Neuronal stem cell (in vitro differentiated cells): Measurements from ENCODE around the gene HPCA.

Experiments
- DNase-seq: peaks from one replicate; pipeline ENCODE4 v3.0.0-alpha.2; 2013; ENCODE audit warnings: low spot score
- H2AFZ ChIP-seq: one replicate; pipeline ENCODE4 v1.6.1; 2013; ENCODE audit warnings: mild to moderate bottlenecking, low read length, inconsistent platforms
- H2AK5ac ChIP-seq: 2 replicates; pipeline ENCODE4 v1.6.1; 2013; ENCODE audit warnings: low read depth, mild to moderate bottlenecking, inconsistent platforms, low read length, moderate library complexity, mixed read lengths
- H2BK120ac ChIP-seq: 2 replicates; pipeline ENCODE4 v1.6.1; 2013; ENCODE audit warnings: low read depth, mild to moderate bottlenecking, inconsistent platforms, low read length, moderate library complexity, mixed read lengths
- H2BK12ac ChIP-seq: one replicate; pipeline ENCODE4 v1.6.1; 2013; ENCODE audit warnings: low read length, inconsistent platforms
- H2BK15ac ChIP-seq: 2 replicates; pipeline ENCODE4 v1.6.1; 2013; ENCODE audit warnings: mild to moderate bottlenecking, low read length, inconsistent platforms, mixed read lengths
- H2BK5ac ChIP-seq: one replicate; pipeline ENCODE4 v1.6.1; 2013; ENCODE audit warnings: inconsistent platforms, mild to moderate bottlenecking, low read length, moderate library complexity
- H3K14ac ChIP-seq: one replicate; pipeline ENCODE4 v1.6.1; 2013; ENCODE audit warnings: low read length, inconsistent platforms
- H3K18ac ChIP-seq: 2 replicates; pipeline ENCODE4 v1.6.1; 2013; ENCODE audit warnings: low read length, inconsistent platforms
- H3K23ac ChIP-seq: 2 replicates; pipeline ENCODE4 v1.6.1; 2013; ENCODE audit warnings: low read depth, mild to moderate bottlenecking, mixed read lengths, low read length, inconsistent platforms; ENCODE audit not compliant: poor library complexity
- H3K27ac ChIP-seq: replicated peaks from 3 replicates; pipeline ENCODE4 v1.5.1; 2013; ENCODE audit warnings: low read length, inconsistent platforms
- H3K27me3 ChIP-seq, 3 experiments: 2 replicates each; pipeline ENCODE4 v1.6.1; 2013; ENCODE audit warnings: low read length in 3 of 3, mild to moderate bottlenecking in 2 of 3, inconsistent platforms in 1 of 3, low read depth in 1 of 3, mixed read lengths in 1 of 3, moderate library complexity in 1 of 3; ENCODE audit not compliant: control insufficient read depth in 3 of 3, insufficient read depth in 3 of 3
- H3K36me3 ChIP-seq, 2 donors: replicated peaks in 1 of 2; 2 replicates each; pipeline ENCODE4 v1.6.1; 2013; ENCODE audit warnings: low read length in 2 of 2; ENCODE audit not compliant: control insufficient read depth in 2 of 2, insufficient read depth in 2 of 2
- H3K4ac ChIP-seq: 2 replicates; pipeline ENCODE4 v1.6.1; 2013; ENCODE audit warnings: inconsistent platforms, mild to moderate bottlenecking, low read length, moderate library complexity
- H3K4me1 ChIP-seq, 2 donors: 1 replicate in 1 of 2; 2 replicates in 1 of 2; pipeline ENCODE4 v1.6.1; 2013; ENCODE audit warnings: low read length in 2 of 2, low read depth in 1 of 2; ENCODE audit not compliant: control insufficient read depth in 2 of 2, insufficient read depth in 1 of 2
- H3K4me2 ChIP-seq: one replicate; pipeline ENCODE4 v1.6.1; 2013; ENCODE audit warnings: mild to moderate bottlenecking, low read length, inconsistent platforms; ENCODE audit not compliant: insufficient read depth, poor library complexity, severe bottlenecking
- H3K4me3 ChIP-seq, 2 donors: 2 replicates each; pipeline ENCODE4 v1.5.1; 2013; ENCODE audit warnings: low read length in 2 of 2, mild to moderate bottlenecking in 2 of 2, inconsistent platforms in 1 of 2, moderate library complexity in 1 of 2
- H3K79me1 ChIP-seq: one replicate; pipeline ENCODE4 v1.6.1; 2013; ENCODE audit warnings: low read depth, mild to moderate bottlenecking, inconsistent platforms, low read length, moderate library complexity
- H3K9ac ChIP-seq: one replicate; pipeline ENCODE4 v1.6.1; 2013; ENCODE audit warnings: mild to moderate bottlenecking, low read depth, low read length, inconsistent platforms; ENCODE audit not compliant: poor library complexity
- H3K9me3 ChIP-seq, 2 donors: replicated peaks in 1 of 2; 2 replicates each; pipeline versions ENCODE3 to v1.6.1; 2013; ENCODE audit warnings: low read length in 2 of 2, mild to moderate bottlenecking in 2 of 2, inconsistent platforms in 1 of 2, low read depth in 1 of 2, mixed read lengths in 1 of 2, moderate library complexity in 1 of 2; ENCODE audit not compliant: control insufficient read depth in 2 of 2, insufficient read depth in 1 of 2
- H4K8ac ChIP-seq: one replicate; pipeline ENCODE4 v1.6.1; 2013; ENCODE audit warnings: low read depth, mild to moderate bottlenecking, inconsistent platforms, low read length, moderate library complexity
- H4K91ac ChIP-seq: one replicate; pipeline ENCODE4 v1.6.1; 2013; ENCODE audit warnings: low read length, low read depth, mild to moderate bottlenecking, inconsistent platforms; ENCODE audit not compliant: poor library complexity
- WGBS, 2 donors: extraction: QIAGEN DNeasy Blood & Tissue Kit; methylation state at CpG; one replicate each; pipeline ENCODE4 v1.1.7; 2013; ENCODE audit warnings: missing lambda C conversion rate in 2 of 2, mixed read lengths in 1 of 2; ENCODE audit not compliant: insufficient read length in 2 of 2, insufficient replicate concordance in 1 of 2; ENCODE audit errors: extremely low coverage in 2 of 2; 5-methylcytosine and 5-hydroxymethylcytosine counted together

Gene HPCA

DNA sequence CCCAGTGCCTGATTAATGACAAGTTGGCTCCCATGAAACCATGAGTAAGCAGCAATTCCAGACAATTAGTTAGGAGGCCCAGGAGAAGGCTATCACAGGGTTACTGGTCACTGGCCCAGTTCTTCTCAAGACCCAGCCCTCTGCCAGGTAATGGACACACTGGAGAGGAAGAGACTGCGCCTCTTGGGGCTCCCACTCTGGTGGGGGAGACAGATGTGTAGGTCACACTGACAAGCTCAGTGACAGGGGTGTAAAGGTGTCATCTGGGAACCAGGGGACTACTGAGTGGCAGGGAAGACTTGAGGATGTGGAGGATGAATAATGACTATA, 4.9 kb downstream of the HPCA start:
- Histone ChIP-seq H3K27ac (no peak overlapping the region), H3K36me3 (no peaks in the 10 kb centered on the region), H2AK5ac (no peak overlapping the region), H3K9me3 (peaks cover 0 to 6% of the 10 kb centered on the region in 2 donors), H4K91ac (no peak overlapping the region), H3K27me3 (peaks cover 0 to 55% (median 14%) of the 10 kb centered on the region in 3 experiments), H2BK120ac (no peak overlapping the region), H2BK12ac (no peak overlapping the region), H3K23ac (no peak overlapping the region), H2BK15ac (no peak overlapping the region), H3K4me1 (peaks cover 11 to 12% of the 10 kb centered on the region in 2 donors), H3K14ac (no peak overlapping the region), H3K4me2 (no peak overlapping the region), H3K4ac (no peak overlapping the region), H3K79me1 (peaks cover 10% of the 10 kb centered on the region), H3K9ac (no peak overlapping the region), H3K4me3 (no peak overlapping the region), H2BK5ac (no peak overlapping the region), H2AFZ (no peak overlapping the region), H4K8ac (no peak overlapping the region), H3K18ac (no peak overlapping the region)
- WGBS, 2 donors = no CpG with 5 or more reads among the region's 1 CpG
- no peak for DNase-seq

DNA sequence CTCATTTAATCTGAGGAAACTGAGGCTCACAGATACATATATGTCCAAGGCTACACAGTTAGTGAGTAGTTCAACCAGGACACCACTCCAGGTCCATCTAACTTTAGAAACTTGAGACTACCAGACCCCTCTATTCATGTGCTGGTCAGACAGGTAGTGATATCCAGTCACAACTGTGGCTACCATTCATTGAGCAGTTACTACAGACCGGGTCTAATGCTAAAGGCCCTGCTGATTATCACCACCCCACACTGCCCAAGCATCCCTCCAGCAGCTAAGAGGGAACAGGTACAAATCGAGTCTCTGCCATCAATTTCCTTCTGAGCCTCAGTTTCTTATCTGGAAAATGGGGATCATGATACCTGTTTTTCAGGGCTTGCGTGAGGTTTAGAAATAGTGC, 5.3 kb downstream of the HPCA start:
- Histone ChIP-seq H3K18ac (no peak overlapping the region), H4K8ac (no peak overlapping the region), H3K23ac (no peak overlapping the region), H3K27ac (no peak overlapping the region), H3K36me3 (no peaks in the 10 kb centered on the region), H4K91ac (no peak overlapping the region), H2AK5ac (no peak overlapping the region), H3K9me3 (peaks cover 0 to 6% of the 10 kb centered on the region in 2 donors), H2AFZ (no peak overlapping the region), H3K4me2 (no peak overlapping the region), H3K27me3 (peaks cover 0 to 58% (median 14%) of the 10 kb centered on the region in 3 experiments), H2BK15ac (no peak overlapping the region), H3K79me1 (peaks cover 10% of the 10 kb centered on the region), H3K4ac (no peak overlapping the region), H2BK12ac (no peak overlapping the region), H2BK5ac (no peak overlapping the region), H3K9ac (no peak overlapping the region), H3K4me3 (no peak overlapping the region), H3K4me1 (peaks cover 11 to 12% of the 10 kb centered on the region in 2 donors), H2BK120ac (no peak overlapping the region), H3K14ac (no peak overlapping the region)
- WGBS, 2 donors = no CpG with 5 or more reads among the region's 3 CpGs
- DNase-seq = no peak

DNA sequence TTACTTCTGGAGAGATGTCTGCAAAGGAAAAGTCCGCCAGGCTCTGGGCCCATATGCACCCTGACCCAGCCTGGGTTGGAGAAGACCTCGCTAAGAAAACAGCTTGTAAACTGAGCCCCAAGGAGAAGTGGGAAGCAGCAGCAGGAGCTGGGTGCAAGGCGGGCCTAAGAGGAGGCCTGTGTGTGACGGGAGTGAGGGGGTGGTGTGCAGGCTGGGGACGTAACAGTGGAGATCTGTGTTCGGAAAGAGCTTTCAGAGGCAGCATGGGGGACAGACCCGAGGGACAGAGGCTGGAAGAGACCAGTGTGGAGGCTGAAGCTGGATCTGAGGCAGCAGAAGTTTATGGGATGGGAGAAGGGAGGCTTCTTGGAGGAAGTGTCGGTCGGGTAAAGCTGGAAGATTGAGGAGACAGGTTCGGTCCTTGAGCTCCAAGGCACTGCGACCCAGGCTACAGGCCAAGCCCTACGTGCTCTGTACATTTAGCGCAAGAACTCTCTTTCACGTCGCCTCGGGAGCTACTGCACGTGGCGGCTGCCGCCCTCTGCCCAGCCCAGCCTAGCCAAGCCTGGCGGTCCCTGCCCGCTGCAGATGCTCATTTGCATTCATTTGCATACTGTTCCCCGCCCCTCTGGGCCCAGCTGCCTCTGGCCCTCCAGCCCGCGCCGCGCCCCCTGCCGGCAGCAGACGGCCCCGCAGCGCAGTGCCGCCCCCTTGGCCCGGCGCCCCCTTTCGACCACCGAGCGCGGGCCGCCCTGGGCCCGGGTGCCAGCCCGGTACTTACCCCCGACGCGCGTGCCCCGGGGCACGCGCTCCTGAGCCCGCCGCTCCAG, 6.3 kb downstream of the HPCA start:
- H2BK120ac ChIP-seq = peak overlapping the region; percentile 87
- WGBS, 2 donors = no CpG with 5 or more reads among the region's 49 CpGs
- H3K27me3 ChIP-seq = peaks cover 0 to 59% (median 7%) of the 10 kb centered on the region in 3 experiments
- H2AK5ac ChIP-seq = peak overlapping the region; percentile 93
- no peaks in the 10 kb centered on the region for H3K36me3 ChIP-seq
- H4K8ac ChIP-seq = no peak overlapping the region
- H4K91ac ChIP-seq = no peak overlapping the region
- no peak for DNase-seq
- H2BK12ac ChIP-seq = no peak overlapping the region
- H3K14ac ChIP-seq = no peak overlapping the region
- H3K79me1 ChIP-seq = peaks cover 8% of the 10 kb centered on the region
- peak overlapping the region; percentile 67 for H3K23ac ChIP-seq
- H3K4me1 ChIP-seq = peaks cover 11 to 12% of the 10 kb centered on the region in 2 donors
- H3K9ac ChIP-seq = peak overlapping the region; percentile 81
- peaks cover 0 to 3% of the 10 kb centered on the region in 2 donors for H3K9me3 ChIP-seq
- H3K4me2 ChIP-seq = peak overlapping the region; percentile 67
- H2BK15ac ChIP-seq = peak overlapping the region; percentile 88
- H2AFZ ChIP-seq = peak overlapping the region; percentile 96
- H3K18ac ChIP-seq = peak overlapping the region; percentile 97
- H3K4me3 ChIP-seq = peak overlapping the region; percentile 53 to 81
- H3K4ac ChIP-seq = no peak overlapping the region
- H2BK5ac ChIP-seq = peak overlapping the region; percentile 84
- peak overlapping the region; percentile 82 for H3K27ac ChIP-seq

DNA sequence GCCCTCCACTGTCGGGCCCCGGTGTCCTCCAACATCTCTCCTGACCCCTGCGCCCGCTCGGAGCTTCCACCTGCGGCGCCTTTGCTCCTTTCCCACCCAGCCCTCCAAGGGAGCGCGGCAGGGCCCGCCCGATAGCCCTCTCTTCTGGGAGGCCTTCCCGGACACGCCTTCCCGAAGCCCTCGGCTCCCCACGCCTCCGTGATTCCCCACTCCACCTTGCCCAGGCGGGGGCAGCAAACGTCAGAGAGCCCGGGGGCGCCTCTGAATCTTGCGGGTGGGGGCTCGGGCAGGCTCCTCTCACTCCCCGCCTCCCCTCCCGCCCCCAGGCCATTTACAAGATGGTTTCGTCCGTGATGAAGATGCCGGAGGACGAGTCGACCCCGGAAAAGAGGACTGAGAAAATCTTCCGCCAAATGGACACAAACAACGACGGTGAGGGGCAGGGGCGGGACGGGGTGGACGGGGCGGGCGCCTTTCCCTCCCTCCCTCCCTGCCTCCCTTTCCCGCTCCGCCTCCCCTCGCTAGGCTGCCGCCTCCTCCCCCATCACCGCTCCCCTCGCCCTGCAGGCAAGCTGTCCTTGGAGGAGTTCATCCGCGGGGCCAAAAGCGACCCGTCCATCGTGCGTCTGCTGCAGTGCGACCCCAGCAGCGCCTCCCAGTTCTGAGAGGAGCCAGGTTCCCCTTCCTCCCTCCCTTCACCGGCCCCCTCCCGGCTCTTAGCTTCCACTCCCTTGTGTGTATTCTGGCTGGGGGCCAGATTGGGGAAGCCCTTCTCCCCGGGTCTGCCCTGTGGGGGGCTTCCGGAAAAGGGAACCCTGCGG, 7.1 kb downstream of the HPCA start:
- Histone ChIP-seq H3K27ac (peak overlapping the region; percentile 82), H3K4ac (no peak overlapping the region), H4K8ac (no peak overlapping the region), H4K91ac (no peak overlapping the region), H3K4me3 (peak overlapping the region; percentile 53 to 81), H2BK5ac (peak overlapping the region; percentile 84), H2AFZ (peak overlapping the region; percentile 96), H3K9ac (peak overlapping the region; percentile 84), H3K4me1 (peaks cover 11 to 12% of the 10 kb centered on the region in 2 donors), H2BK12ac (no peak overlapping the region), H2BK15ac (peak overlapping the region; percentile 88), H3K14ac (no peak overlapping the region), H3K27me3 (peaks cover 0 to 60% (median 3%) of the 10 kb centered on the region in 3 experiments), H2BK120ac (peak overlapping the region; percentile 90), H3K79me1 (peaks cover 8% of the 10 kb centered on the region), H3K4me2 (peak overlapping the region; percentile 86), H2AK5ac (peak overlapping the region; percentile 73), H3K9me3 (peaks cover 0 to 3% of the 10 kb centered on the region in 2 donors), H3K23ac (peak overlapping the region; percentile 67), H3K18ac (peak overlapping the region; percentile 97), H3K36me3 (no peaks in the 10 kb centered on the region)
- no CpG with 5 or more reads among the region's 58 CpGs for WGBS, 2 donors
- peak; percentile 68 for DNase-seq
